Neural progenitor cell (in vitro differentiated cells): ENCODE results near the gene PTDSS2. TPM values are rescaled to one million over a fixed set of nuclear protein-coding genes. Genes with fewer than 3 reads are reported as not detected.

Experiments used
- DNase-seq: peaks from one replicate; pipeline ENCODE4 v3.0.0-alpha.2; 2016; ENCODE audit warnings: low spot score
- H2AFZ ChIP-seq: fragments of 200-600 bp; sonication (generic); replicated peaks from 2 replicates; pipeline ENCODE4 v1.6.1; 2016; ENCODE audit warnings: antibody characterized with exemption
- H3F3A ChIP-seq: fragments of 200-600 bp; sonication (generic); 2 replicates; pipeline ENCODE4 v1.6.1; 2016; ENCODE audit warnings: antibody characterized with exemption, low read depth
- H3K27ac ChIP-seq: fragments of 200-600 bp; sonication (generic); 2 replicates; pipeline ENCODE4 v1.5.1; 2016; ENCODE audit warnings: mild to moderate bottlenecking
- H3K27me3 ChIP-seq: fragments of 200-600 bp; sonication (generic); 2 replicates; pipeline ENCODE4 v1.6.1; 2016; ENCODE audit warnings: mild to moderate bottlenecking, moderate library complexity
- H3K36me3 ChIP-seq: fragments of 200-600 bp; sonication (generic); 2 replicates; pipeline ENCODE4 v1.5.1; 2016
- H3K4me1 ChIP-seq: fragments of 200-600 bp; sonication (generic); 2 replicates; pipeline ENCODE4 v1.6.1; 2016; ENCODE audit warnings: mixed run types
- H3K4me2 ChIP-seq: fragments of 200-600 bp; sonication (generic); 2 replicates; pipeline ENCODE4 v1.6.1; 2016
- H3K4me3 ChIP-seq: fragments of 200-600 bp; sonication (generic); 2 replicates; pipeline ENCODE4 v1.5.1; 2016
- H3K79me2 ChIP-seq: fragments of 200-600 bp; sonication (generic); 2 replicates; pipeline ENCODE4 v1.6.1; 2016; ENCODE audit warnings: low read depth
- H3K9ac ChIP-seq: fragments of 200-600 bp; sonication (generic); 2 replicates; pipeline ENCODE4 v1.6.1; 2016
- H3K9me3 ChIP-seq: fragments of 200-600 bp; sonication (generic); 2 replicates; pipeline ENCODE4 v1.5.1; 2016; ENCODE audit warnings: low read depth
- H4K20me1 ChIP-seq: fragments of 200-600 bp; sonication (generic); 2 replicates; pipeline ENCODE4 v1.6.1; 2016; ENCODE audit warnings: low read depth
- H3K27ac Mint-ChIP-seq: 3 replicates; pipeline ENCODE4 v1.8.0; 2021; ENCODE audit warnings: mixed read lengths
- H3K27me3 Mint-ChIP-seq: 2 replicates; pipeline ENCODE4 v1.8.0; 2022; ENCODE audit warnings: low read depth, mild to moderate bottlenecking, inconsistent platforms, moderate library complexity, mixed read lengths; ENCODE audit not compliant: insufficient read depth
- H3K36me3 Mint-ChIP-seq: 3 replicates; pipeline ENCODE4 v1.8.0; 2021; ENCODE audit warnings: mixed read lengths
- H3K4me1 Mint-ChIP-seq: 3 replicates; pipeline ENCODE4 v1.8.0; 2021; ENCODE audit warnings: mixed read lengths
- H3K4me3 Mint-ChIP-seq: 3 replicates; pipeline ENCODE4 v1.8.0; 2021; ENCODE audit warnings: mild to moderate bottlenecking, moderate library complexity, mixed read lengths
- H3K9me3 Mint-ChIP-seq: 3 replicates; pipeline ENCODE4 v1.8.0; 2020; ENCODE audit warnings: mixed read lengths
- EZH2 ChIP-seq: fragments of 200-600 bp; sonication (generic); IDR thresholded peaks from 2 replicates; pipeline ENCODE4 v1.6.1; 2017; ENCODE audit warnings: antibody characterized with exemption, mild to moderate bottlenecking, moderate library complexity
- EZH2phosphoT487 ChIP-seq: fragments of 200-600 bp; sonication (generic); IDR thresholded peaks from 2 replicates; pipeline ENCODE4 v1.6.1; 2017; ENCODE audit warnings: antibody characterized with exemption
- total RNA-seq: library from RNA; depleted of rRNA; stranded (reverse); fragments of >200 nt; gene quantifications from 2 replicates; pipeline ENCODE4 v1.2.3, GENCODE V29; 2015; ENCODE audit warnings: low replicate concordance
- TF ChIP-seq, protein P1 (sequence below): fragments of 200-600 bp; sonication (generic); IDR thresholded peaks from 2 replicates; pipeline ENCODE4 v1.5.1; 2017; ENCODE audit warnings: antibody characterized with exemption, mild to moderate bottlenecking

The PTDSS2 gene
- total RNA-seq, 1 donor from 2014 or later: 24.7 TPM

DNA sequence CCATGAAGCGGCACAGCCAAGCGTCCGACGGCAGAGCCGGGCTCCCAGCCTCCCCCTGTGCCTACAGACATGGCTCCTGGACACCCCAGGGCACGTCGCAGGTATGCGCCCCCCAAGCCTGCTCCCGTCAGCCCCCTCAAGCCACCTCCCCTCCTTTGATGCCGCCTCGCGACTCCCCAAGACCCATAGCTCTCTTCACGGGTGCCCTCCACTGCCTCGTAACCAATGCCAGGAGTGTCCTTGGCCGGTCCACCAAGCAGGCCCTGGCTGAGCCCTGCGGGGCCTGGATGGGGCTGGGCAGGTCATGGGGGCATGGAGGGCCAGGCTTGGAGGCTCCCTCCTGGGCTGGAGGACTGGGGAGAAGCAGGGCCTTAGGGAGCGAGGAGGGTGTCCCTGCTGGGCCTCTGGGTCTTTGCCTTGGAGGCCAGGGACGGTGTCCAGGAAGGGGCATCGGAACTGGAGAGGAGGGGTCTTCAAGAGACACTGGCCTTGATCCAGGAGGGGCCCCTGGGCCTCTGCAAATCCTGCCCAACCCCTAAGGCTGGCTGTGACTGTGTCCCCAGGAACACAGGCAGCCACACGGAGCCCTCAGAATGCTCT, 17.5 kb upstream of the PTDSS2 start:
- peaks cover 17% of the 10 kb centered on the region for H3K27me3 Mint-ChIP-seq
- H3K9ac ChIP-seq: no peak overlapping the region

DNA sequence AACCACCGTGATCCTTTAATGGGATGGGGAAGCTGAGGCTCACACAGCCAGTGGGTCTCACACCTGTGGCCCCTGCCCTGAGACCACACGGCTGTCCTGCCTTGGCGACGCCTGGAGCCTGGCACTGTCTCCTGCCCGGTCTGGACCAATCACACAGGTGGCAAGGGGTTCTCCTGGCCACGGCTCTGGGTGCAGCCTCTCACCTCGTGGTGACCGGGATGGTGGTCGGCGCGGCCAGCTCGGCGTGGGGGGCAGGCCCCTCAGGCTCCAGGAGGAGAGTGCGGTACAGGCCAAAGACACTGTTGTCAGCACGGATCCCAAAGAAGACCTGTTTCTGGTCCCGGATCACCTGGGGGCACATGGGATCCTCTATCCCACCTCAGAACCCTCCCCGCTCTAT, 17.0 kb upstream of the PTDSS2 start:
- H3K27me3 ChIP-seq: no peaks in the 10 kb centered on the region
- H3K4me1 ChIP-seq: no peaks in the 10 kb centered on the region
- H3K9ac ChIP-seq: no peak overlapping the region
- H3K4me3 ChIP-seq: no peak overlapping the region
- H2AFZ ChIP-seq: no peak overlapping the region
- no peaks in the 10 kb centered on the region for H3K36me3 ChIP-seq
- H3F3A ChIP-seq: no peaks in the 10 kb centered on the region
- no peaks in the 10 kb centered on the region for H3K36me3 Mint-ChIP-seq
- H3K4me3 Mint-ChIP-seq: no peak overlapping the region
- H4K20me1 ChIP-seq: no peaks in the 10 kb centered on the region
- H3K4me1 Mint-ChIP-seq: no peaks in the 10 kb centered on the region
- no peak overlapping the region for H3K27ac ChIP-seq
- H3K9me3 Mint-ChIP-seq: peaks cover 10% of the 10 kb centered on the region
- H3K9me3 ChIP-seq: no peaks in the 10 kb centered on the region
- TF ChIP-seq EZH2phosphoT487: no peak
- TF ChIP-seq, protein P1, sequence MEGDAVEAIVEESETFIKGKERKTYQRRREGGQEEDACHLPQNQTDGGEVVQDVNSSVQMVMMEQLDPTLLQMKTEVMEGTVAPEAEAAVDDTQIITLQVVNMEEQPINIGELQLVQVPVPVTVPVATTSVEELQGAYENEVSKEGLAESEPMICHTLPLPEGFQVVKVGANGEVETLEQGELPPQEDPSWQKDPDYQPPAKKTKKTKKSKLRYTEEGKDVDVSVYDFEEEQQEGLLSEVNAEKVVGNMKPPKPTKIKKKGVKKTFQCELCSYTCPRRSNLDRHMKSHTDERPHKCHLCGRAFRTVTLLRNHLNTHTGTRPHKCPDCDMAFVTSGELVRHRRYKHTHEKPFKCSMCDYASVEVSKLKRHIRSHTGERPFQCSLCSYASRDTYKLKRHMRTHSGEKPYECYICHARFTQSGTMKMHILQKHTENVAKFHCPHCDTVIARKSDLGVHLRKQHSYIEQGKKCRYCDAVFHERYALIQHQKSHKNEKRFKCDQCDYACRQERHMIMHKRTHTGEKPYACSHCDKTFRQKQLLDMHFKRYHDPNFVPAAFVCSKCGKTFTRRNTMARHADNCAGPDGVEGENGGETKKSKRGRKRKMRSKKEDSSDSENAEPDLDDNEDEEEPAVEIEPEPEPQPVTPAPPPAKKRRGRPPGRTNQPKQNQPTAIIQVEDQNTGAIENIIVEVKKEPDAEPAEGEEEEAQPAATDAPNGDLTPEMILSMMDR: no peak
- no peak for TF ChIP-seq EZH2
- no peak overlapping the region for H3K27ac Mint-ChIP-seq
- no peaks in the 10 kb centered on the region for H3K79me2 ChIP-seq
- H3K4me2 ChIP-seq: no peak overlapping the region
- peaks cover 17% of the 10 kb centered on the region for H3K27me3 Mint-ChIP-seq
- DNase-seq: no peak

More for the DNA sequence above, 17.5 kb upstream of the PTDSS2 start:
- Histone ChIP-seq H3K4me3 (no peak overlapping the region), H3K27me3 (no peaks in the 10 kb centered on the region), H4K20me1 (no peaks in the 10 kb centered on the region), H3F3A (no peaks in the 10 kb centered on the region), H3K4me2 (no peak overlapping the region), H2AFZ (no peak overlapping the region), H3K79me2 (no peaks in the 10 kb centered on the region), H3K9me3 (no peaks in the 10 kb centered on the region), H3K36me3 (no peaks in the 10 kb centered on the region), H3K4me1 (no peaks in the 10 kb centered on the region), H3K27ac (no peak overlapping the region)
- Mint-ChIP-seq H3K4me3 (no peak overlapping the region), H3K4me1 (no peaks in the 10 kb centered on the region), H3K9me3 (peaks cover 10% of the 10 kb centered on the region), H3K36me3 (no peaks in the 10 kb centered on the region), H3K27ac (no peak overlapping the region)
- DNase-seq: no peak
- TF ChIP-seq EZH2phosphoT487 (no peak), EZH2 (no peak)
- TF ChIP-seq, protein P1: no peak

DNA sequence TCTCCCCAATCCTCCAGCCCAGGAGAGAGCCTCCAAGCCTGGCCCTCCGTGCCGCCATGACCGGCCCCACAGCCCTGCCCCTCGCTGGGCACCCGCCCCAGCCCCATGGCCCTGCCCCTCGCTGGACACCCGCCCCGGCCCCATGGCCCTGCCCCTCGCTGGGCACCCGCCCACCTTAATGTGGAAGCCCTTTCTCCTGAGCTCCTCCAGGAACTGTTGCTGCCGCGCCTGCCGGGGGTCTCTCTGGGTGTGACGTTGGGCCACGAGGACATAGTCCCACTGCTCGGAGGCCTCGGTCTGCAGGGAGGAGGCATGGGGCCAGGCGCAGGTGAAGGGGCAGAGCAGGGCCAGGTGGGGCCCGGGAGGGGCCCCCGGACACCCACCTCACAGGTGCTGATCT, 16.4 kb upstream of the PTDSS2 start:
- Histone ChIP-seq H3F3A (no peaks in the 10 kb centered on the region), H3K4me3 (no peak overlapping the region), H3K4me2 (no peak overlapping the region), H3K79me2 (no peaks in the 10 kb centered on the region), H3K4me1 (no peaks in the 10 kb centered on the region), H3K27me3 (no peaks in the 10 kb centered on the region), H3K9me3 (no peaks in the 10 kb centered on the region), H4K20me1 (no peaks in the 10 kb centered on the region), H3K27ac (no peak overlapping the region), H3K9ac (no peak overlapping the region), H2AFZ (no peak overlapping the region), H3K36me3 (no peaks in the 10 kb centered on the region)
- Mint-ChIP-seq H3K27ac (no peak overlapping the region), H3K36me3 (no peaks in the 10 kb centered on the region), H3K9me3 (peaks cover 9% of the 10 kb centered on the region), H3K4me3 (no peak overlapping the region), H3K4me1 (no peaks in the 10 kb centered on the region), H3K27me3 (peaks cover 17% of the 10 kb centered on the region)
- no peak for TF ChIP-seq EZH2
- TF ChIP-seq, protein P1: no peak
- TF ChIP-seq EZH2phosphoT487: no peak
- DNase-seq: no peak
